ENCODE measurements around the gene NR1H4.

The NR1H4 gene

DNA sequence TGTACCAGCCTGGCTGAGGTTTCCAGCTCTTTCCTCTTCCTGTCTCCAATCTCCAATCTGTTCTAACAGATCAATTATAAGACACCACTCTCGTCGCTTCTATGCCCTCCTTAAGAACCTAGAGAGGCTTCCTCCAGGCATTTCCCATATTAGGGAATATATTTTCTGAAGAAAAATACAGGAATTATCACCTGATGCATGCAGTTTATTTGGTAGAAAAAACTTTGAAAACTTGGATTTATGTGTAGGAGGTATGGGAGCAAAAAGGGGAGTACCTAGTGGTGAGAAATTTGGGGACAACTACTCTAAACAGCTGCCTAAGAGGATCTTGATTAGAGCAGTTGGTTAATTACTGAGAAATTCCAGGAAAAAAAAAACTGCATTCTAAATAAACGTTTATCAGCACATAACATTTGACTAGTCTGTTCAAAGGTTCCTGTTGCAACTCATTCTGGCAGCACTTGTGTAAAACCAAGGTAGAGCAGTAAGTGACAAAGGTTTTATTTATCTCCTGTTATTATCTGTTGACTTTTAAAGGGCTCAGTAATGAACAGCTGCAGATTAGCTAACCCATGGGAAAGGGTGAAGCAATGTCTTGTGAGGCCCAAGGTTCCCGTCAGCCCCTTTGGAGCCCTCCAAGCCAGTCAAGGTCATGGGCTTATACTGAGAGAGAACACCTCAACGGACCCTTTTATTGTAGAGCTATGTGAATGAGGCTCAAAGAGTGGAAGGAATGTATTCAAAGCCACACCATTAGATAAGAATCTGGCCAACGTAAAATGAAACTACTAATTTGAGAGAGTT lies 36.4 kb upstream of the NR1H4 start:
- TF ChIP-seq, protein P1, sequence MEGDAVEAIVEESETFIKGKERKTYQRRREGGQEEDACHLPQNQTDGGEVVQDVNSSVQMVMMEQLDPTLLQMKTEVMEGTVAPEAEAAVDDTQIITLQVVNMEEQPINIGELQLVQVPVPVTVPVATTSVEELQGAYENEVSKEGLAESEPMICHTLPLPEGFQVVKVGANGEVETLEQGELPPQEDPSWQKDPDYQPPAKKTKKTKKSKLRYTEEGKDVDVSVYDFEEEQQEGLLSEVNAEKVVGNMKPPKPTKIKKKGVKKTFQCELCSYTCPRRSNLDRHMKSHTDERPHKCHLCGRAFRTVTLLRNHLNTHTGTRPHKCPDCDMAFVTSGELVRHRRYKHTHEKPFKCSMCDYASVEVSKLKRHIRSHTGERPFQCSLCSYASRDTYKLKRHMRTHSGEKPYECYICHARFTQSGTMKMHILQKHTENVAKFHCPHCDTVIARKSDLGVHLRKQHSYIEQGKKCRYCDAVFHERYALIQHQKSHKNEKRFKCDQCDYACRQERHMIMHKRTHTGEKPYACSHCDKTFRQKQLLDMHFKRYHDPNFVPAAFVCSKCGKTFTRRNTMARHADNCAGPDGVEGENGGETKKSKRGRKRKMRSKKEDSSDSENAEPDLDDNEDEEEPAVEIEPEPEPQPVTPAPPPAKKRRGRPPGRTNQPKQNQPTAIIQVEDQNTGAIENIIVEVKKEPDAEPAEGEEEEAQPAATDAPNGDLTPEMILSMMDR (conservative IDR thresholded peaks at IDR 0.05; ENCODE audit: low read depth): no peak
- DNase-seq (ENCODE audit: low spot score): no peak
- ChIA-PET POLR2A (ENCODE audit: low non-redundant PET) (no interaction called here), CTCF (interaction anchor here (0.6 kb wide), 1 partner anchor 154 kb away, joined by 4 read pairs; no protein-coding TSS in a partner anchor)
- no peak overlapping the region for H3K27ac ChIP-seq

DNA sequence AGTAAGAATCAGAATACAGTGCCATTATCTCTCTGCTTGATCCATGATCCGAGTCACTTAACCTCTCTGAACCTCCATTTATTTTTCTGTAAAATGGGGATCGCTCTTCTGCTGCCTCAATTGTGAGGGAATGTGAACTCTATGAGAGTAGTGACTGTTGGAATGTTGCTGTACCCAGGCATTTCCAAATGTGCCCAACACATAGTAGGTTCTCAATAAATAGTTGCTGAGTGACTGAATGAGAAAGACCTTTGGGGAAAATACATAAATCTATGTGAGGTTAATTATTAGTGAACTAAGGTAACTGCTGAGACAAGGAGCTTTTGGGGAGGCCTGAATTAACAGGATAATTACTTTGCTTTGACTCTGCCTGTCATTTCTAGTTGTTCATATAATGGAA lies 33.9 kb upstream of the NR1H4 start:
- no peak overlapping the region for H3K27ac ChIP-seq
- no peak for DNase-seq (ENCODE audit: low spot score)
- POLR2A ChIA-PET (ENCODE audit: low non-redundant PET): no interaction called here
- CTCF ChIA-PET: interaction anchor here (0.5 kb wide), 1 partner anchor 383 kb away, joined by 3 read pairs; no protein-coding TSS in a partner anchor
- TF ChIP-seq, protein P1 (conservative IDR thresholded peaks at IDR 0.05; ENCODE audit: low read depth): no peak

DNA sequence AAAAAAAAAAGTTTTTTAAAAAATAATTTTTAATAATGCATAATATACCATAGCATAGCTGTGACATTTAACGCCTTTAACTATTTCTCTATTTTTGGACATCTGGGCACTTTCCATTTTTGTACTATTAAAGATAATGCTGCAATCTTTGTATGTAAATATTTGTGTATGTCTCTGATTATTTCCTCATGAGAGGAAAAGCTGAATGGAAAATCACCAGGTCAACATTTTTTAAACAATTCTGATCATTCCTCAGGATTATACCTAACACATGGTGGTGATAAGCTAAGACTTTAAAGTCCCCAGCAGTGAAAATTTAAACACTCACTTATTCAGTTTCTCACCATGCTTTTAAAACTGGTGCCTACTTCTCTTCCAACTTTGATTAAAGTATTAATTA lies 31.3 kb upstream of the NR1H4 start:
- TF ChIP-seq, protein P1 (conservative IDR thresholded peaks at IDR 0.05; ENCODE audit: low read depth): no peak
- CTCF ChIA-PET: interaction anchor here (0.6 kb wide), 1 partner anchor 229 kb away, joined by 5 read pairs; no protein-coding TSS in a partner anchor
- H3K27ac ChIP-seq: no peak overlapping the region
- DNase-seq (ENCODE audit: low spot score): no peak
- POLR2A ChIA-PET (ENCODE audit: low non-redundant PET): no interaction called here

DNA sequence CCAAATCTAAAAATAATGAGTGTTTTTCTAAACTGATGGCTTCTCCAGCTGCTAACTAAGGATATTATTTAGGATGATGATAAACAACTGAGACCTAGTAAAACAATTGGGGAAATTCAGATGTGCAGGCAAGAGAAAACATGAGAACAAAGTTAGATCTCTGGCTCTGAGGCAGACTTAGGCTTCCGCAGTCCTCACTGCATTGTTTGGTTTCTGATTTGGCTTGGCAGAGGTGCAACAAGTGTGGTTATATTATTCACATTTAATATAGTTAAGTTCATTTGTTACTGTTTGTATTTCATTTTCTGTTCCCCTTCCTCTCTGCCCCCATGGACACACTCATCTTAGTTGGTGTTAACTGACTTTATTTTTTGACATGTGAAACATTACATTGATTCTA lies 30.2 kb upstream of the NR1H4 start:
- POLR2A ChIA-PET (ENCODE audit: low non-redundant PET): no interaction called here
- CTCF ChIA-PET: no interaction called here
- no peak for DNase-seq (ENCODE audit: low spot score)
- TF ChIP-seq, protein P1 (conservative IDR thresholded peaks at IDR 0.05; ENCODE audit: low read depth): no peak
- H3K27ac ChIP-seq: no peak overlapping the region

DNA sequence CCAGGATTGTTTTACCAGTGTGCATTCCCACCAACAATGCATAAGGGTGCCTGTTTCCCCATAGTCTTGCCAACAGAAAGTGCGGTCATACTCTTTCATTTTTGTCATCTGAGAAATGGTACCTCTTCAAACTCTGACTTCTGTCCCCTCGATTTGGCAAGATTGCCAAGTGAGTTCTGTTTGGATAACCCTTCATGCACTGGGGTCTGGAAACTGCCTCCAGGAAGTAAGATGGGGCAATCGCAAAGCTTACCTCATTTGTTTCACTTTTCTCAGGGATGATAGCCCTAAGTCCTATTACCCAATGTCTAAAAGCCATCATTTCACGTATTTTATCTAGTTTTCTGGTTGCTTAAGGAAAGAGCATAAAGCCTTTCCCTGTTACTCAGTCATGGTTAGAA lies 28.6 kb upstream of the NR1H4 start:
- POLR2A ChIA-PET (ENCODE audit: low non-redundant PET): no interaction called here
- no peak overlapping the region for H3K27ac ChIP-seq
- no peak for DNase-seq (ENCODE audit: low spot score)
- CTCF ChIA-PET: interaction anchor here (0.7 kb wide), 1 partner anchor 14 kb away, joined by 5 read pairs; no protein-coding TSS in a partner anchor
- TF ChIP-seq, protein P1 (conservative IDR thresholded peaks at IDR 0.05; ENCODE audit: low read depth): no peak

DNA sequence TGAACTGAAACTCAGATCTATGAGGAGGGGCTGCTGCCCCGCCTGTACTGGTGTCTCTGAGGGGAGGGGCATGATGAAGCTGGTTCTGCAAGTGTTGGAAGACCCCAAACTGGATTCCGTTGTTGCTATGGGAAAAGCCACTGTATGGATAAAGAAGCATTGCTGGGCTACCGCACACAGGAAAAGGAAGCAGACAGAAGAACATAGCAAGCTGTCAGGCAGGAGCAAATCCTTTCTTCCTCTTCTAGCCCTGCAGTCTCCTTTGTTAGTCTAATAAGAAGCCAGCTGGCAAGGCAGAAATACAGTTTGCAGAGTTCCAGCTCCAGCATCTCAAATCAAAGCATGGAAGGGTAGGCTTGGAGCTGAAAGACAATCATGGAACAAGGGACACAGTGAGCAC lies 26.3 kb upstream of the NR1H4 start:
- CTCF ChIA-PET: interaction anchor here (0.6 kb wide), 1 partner anchor 57 kb away, joined by 3 read pairs; no protein-coding TSS in a partner anchor
- H3K27ac ChIP-seq: no peak overlapping the region
- POLR2A ChIA-PET (ENCODE audit: low non-redundant PET): no interaction called here
- DNase-seq (ENCODE audit: low spot score): no peak
- TF ChIP-seq, protein P1 (conservative IDR thresholded peaks at IDR 0.05; ENCODE audit: low read depth): no peak

Measured in RWPE1 (cell line).